BLaER1 (cell line): ENCODE measurements around the gene UBE2QL1.
"Not testable (repeated sequence)": the region's sequence is repeated elsewhere in the genome, so short reads cannot be mapped to it uniquely, and the experiment has no call there.

Experiments used
- H3K27ac ChIP-seq: shearing (Covaris generic); formaldehyde crosslinking; 2 replicates; pipeline ENCODE4 v1.8.1; 2022
- H3K27me3 ChIP-seq: shearing (Covaris generic); formaldehyde crosslinking; 2 replicates; pipeline ENCODE4 v1.8.1; 2022
- H3K36me3 ChIP-seq: shearing (Covaris generic); formaldehyde crosslinking; 2 replicates; pipeline ENCODE4 v1.8.1; 2022
- H3K4me1 ChIP-seq: shearing (Covaris generic); formaldehyde crosslinking; 2 replicates; pipeline ENCODE4 v1.8.1; 2022
- H3K4me2 ChIP-seq: shearing (Covaris generic); formaldehyde crosslinking; 2 replicates; pipeline ENCODE4 v1.8.1; 2022
- H3K4me3 ChIP-seq: shearing (Covaris generic); formaldehyde crosslinking; 2 replicates; pipeline ENCODE4 v1.8.1; 2022
- H3K9ac ChIP-seq: shearing (Covaris generic); formaldehyde crosslinking; 2 replicates; pipeline ENCODE4 v1.8.1; 2022
- H3K9me3 ChIP-seq: shearing (Covaris generic); formaldehyde crosslinking; 2 replicates; pipeline ENCODE4 v1.8.1; 2022
- H4K20me1 ChIP-seq: shearing (Covaris generic); formaldehyde crosslinking; 2 replicates; pipeline ENCODE4 v1.8.1; 2022
- Cebpa-rat ChIP-seq: shearing (Covaris generic); IDR thresholded peaks from 2 replicates; pipeline ENCODE4 v1.8.1; 2022

Gene UBE2QL1

GRCh38 chr5:6504677-6505415, 56.2 kb downstream of the UBE2QL1 start:
- H3K4me3 ChIP-seq, result no peak overlapping the region
- no peak overlapping the region for H3K9ac ChIP-seq
- no peaks in the 10 kb centered on the region for H3K36me3 ChIP-seq
- H3K4me2 ChIP-seq, result no peak overlapping the region
- no peaks in the 10 kb centered on the region for H4K20me1 ChIP-seq
- H3K27me3 ChIP-seq, result no peaks in the 10 kb centered on the region
- H3K4me1 ChIP-seq, result no peaks in the 10 kb centered on the region
- no peak overlapping the region for H3K27ac ChIP-seq
- no peak for TF ChIP-seq Cebpa-rat
- H3K9me3 ChIP-seq, result 0 out of 2 replicates have a peak, but pooled peaks cover 9% of the 10 kb centered on the region

GRCh38 chr5:6505416-6505755, 56.7 kb downstream of the UBE2QL1 start:
- no peak overlapping the region for H3K9ac ChIP-seq
- TF ChIP-seq Cebpa-rat, result no peak
- H4K20me1 ChIP-seq, result no peaks in the 10 kb centered on the region
- no peak overlapping the region for H3K27ac ChIP-seq
- H3K9me3 ChIP-seq, result 0 out of 2 replicates have a peak, but pooled peaks cover 9% of the 10 kb centered on the region
- H3K27me3 ChIP-seq, result no peaks in the 10 kb centered on the region
- H3K36me3 ChIP-seq, result no peaks in the 10 kb centered on the region
- no peak overlapping the region for H3K4me2 ChIP-seq
- H3K4me1 ChIP-seq, result no peaks in the 10 kb centered on the region
- H3K4me3 ChIP-seq, result no peak overlapping the region

- no peaks in the 10 kb centered on the region for H3K4me1 ChIP-seq
- 0 out of 2 replicates have a peak, but pooled peaks cover 9% of the 10 kb centered on the region for H3K9me3 ChIP-seq
- no peak overlapping the region for H3K4me3 ChIP-seq
- no peaks in the 10 kb centered on the region for H4K20me1 ChIP-seq
- H3K4me2 ChIP-seq, result no peak overlapping the region
- no peak overlapping the region for H3K9ac ChIP-seq
- no peak for TF ChIP-seq Cebpa-rat
- H3K27me3 ChIP-seq, result no peaks in the 10 kb centered on the region
- no peaks in the 10 kb centered on the region for H3K36me3 ChIP-seq
- no peak overlapping the region for H3K27ac ChIP-seq
These were observed 57.3 kb downstream of the UBE2QL1 start for GRCh38 chr5:6505783-6506557.

- H3K9me3 ChIP-seq, result 0 out of 2 replicates have a peak, but pooled peaks cover 9% of the 10 kb centered on the region
- TF ChIP-seq Cebpa-rat, result no peak
- H3K4me2 ChIP-seq, result no peak overlapping the region
These were observed 58.0 kb downstream of the UBE2QL1 start for GRCh38 chr5:6506611-6507010.

GRCh38 chr5:6508931-6509330, 60.3 kb downstream of the UBE2QL1 start:
- Histone ChIP-seq H3K4me1 (no peaks in the 10 kb centered on the region), H3K27me3 (no peaks in the 10 kb centered on the region), H4K20me1 (no peaks in the 10 kb centered on the region), H3K4me3 (no peak overlapping the region), H3K9me3 (no peaks in the 10 kb centered on the region), H3K9ac (no peak overlapping the region), H3K36me3 (no peaks in the 10 kb centered on the region), H3K4me2 (no peak overlapping the region), H3K27ac (no peak overlapping the region)
- TF ChIP-seq Cebpa-rat, result no peak

More at GRCh38 chr5:6506611-6507010, 58.0 kb downstream of the UBE2QL1 start:
- H3K27me3 ChIP-seq, result no peaks in the 10 kb centered on the region
- no peak overlapping the region for H3K4me3 ChIP-seq
- H3K27ac ChIP-seq, result no peak overlapping the region
- no peaks in the 10 kb centered on the region for H3K36me3 ChIP-seq
- no peaks in the 10 kb centered on the region for H4K20me1 ChIP-seq
- H3K4me1 ChIP-seq, result no peaks in the 10 kb centered on the region
- no peak overlapping the region for H3K9ac ChIP-seq

GRCh38 chr5:6510132-6510531, 61.5 kb downstream of the UBE2QL1 start:
- TF ChIP-seq Cebpa-rat, result no peak
- Histone ChIP-seq H3K27me3 (no peaks in the 10 kb centered on the region), H3K4me3 (no peak overlapping the region), H3K9me3 (no peaks in the 10 kb centered on the region), H4K20me1 (no peaks in the 10 kb centered on the region), H3K36me3 (no peaks in the 10 kb centered on the region), H3K27ac (no peak overlapping the region), H3K4me2 (no peak overlapping the region), H3K4me1 (peaks cover 7% of the 10 kb centered on the region), H3K9ac (no peak overlapping the region)

GRCh38 chr5:6510973-6511372, 62.3 kb downstream of the UBE2QL1 start:
- peaks cover 7% of the 10 kb centered on the region for H3K4me1 ChIP-seq
- no peak overlapping the region for H3K4me3 ChIP-seq
- no peaks in the 10 kb centered on the region for H4K20me1 ChIP-seq
- no peak overlapping the region for H3K27ac ChIP-seq
- H3K9ac ChIP-seq, result no peak overlapping the region
- H3K9me3 ChIP-seq, result no peaks in the 10 kb centered on the region
- TF ChIP-seq Cebpa-rat, result no peak
- H3K4me2 ChIP-seq, result no peak overlapping the region
- no peaks in the 10 kb centered on the region for H3K27me3 ChIP-seq
- no peaks in the 10 kb centered on the region for H3K36me3 ChIP-seq

GRCh38 chr5:6515812-6516211, 67.2 kb downstream of the UBE2QL1 start:
- H3K9me3 ChIP-seq, H3K4me2 ChIP-seq: not testable (repeated sequence)

GRCh38 chr5:6516823-6517222, 68.2 kb downstream of the UBE2QL1 start:
- TF ChIP-seq Cebpa-rat, result no peak
- Histone ChIP-seq H3K9me3 (no peaks in the 10 kb centered on the region), H3K9ac (no peak overlapping the region), H3K27ac (no peak overlapping the region), H3K36me3 (no peaks in the 10 kb centered on the region), H3K4me2 (no peak overlapping the region), H3K4me1 (peaks cover 7% of the 10 kb centered on the region), H3K4me3 (no peak overlapping the region), H3K27me3 (no peaks in the 10 kb centered on the region), H4K20me1 (no peaks in the 10 kb centered on the region)

More at GRCh38 chr5:6515812-6516211, 67.2 kb downstream of the UBE2QL1 start:
- not testable (repeated sequence) for H3K27me3 ChIP-seq, H3K9ac ChIP-seq, H3K4me1 ChIP-seq, H3K27ac ChIP-seq, H4K20me1 ChIP-seq, H3K36me3 ChIP-seq, H3K4me3 ChIP-seq

- no peak for TF ChIP-seq Cebpa-rat
- Histone ChIP-seq H3K4me3 (no peak overlapping the region), H3K36me3 (no peaks in the 10 kb centered on the region), H3K9ac (no peak overlapping the region), H3K4me1 (peaks cover 7% of the 10 kb centered on the region), H3K27ac (no peak overlapping the region), H3K27me3 (no peaks in the 10 kb centered on the region), H3K9me3 (no peaks in the 10 kb centered on the region), H4K20me1 (no peaks in the 10 kb centered on the region), H3K4me2 (no peak overlapping the region)
These were observed 68.9 kb downstream of the UBE2QL1 start for GRCh38 chr5:6517510-6517909.
